ENCODE results near the gene GPR35.

GRCh38 chr2:240622531-240623235 lies 2.6 kb upstream of the GPR35 start:
- TF ChIP-seq POLR2A (IDR thresholded peaks at IDR 0.05) (no peak), CTCF (IDR thresholded peaks at IDR 0.05 in 4 of 5, conservative IDR thresholded peaks at IDR 0.05 in 1 of 5) (no peak)

Measured in gastrocnemius medialis (tissue), 4 donors.